GM12892 (cell line): ENCODE data around the gene EXOSC1.

Experiments
- POLR2A ChIP-seq: IDR thresholded peaks from 2 replicates; pipeline ENCODE4 v1.6.1; 2011; ENCODE audit warnings: low read depth, low read length, control low read depth
- POLR2AphosphoS5 ChIP-seq: IDR thresholded peaks from 2 replicates; pipeline ENCODE4 v1.6.1; 2011; ENCODE audit warnings: low read depth, low read length, control low read depth

DNA sequence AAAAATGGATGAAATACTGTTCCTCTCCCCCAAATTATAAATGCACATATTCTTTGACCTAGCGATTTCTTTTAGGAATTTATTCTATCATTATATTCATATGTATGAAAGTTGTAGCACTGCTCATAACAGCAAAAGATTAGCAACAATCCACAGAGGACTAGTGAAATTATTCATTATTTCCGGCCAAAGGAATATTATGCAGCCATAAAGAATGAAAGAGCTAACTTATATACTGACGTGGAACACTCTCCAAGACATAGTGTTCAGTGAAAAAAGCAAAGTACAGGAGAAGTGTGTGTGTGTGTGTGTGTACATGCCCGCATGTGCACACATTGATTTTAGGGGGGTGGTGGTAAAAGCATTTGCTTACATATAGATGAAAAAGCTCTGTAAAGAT lies 29.1 kb upstream of the EXOSC1 start:
- TF ChIP-seq POLR2AphosphoS5 (no peak), POLR2A (no peak)
